GM19395 (cell line): ENCODE results near the gene CLCNKA.
"Not testable (repeated sequence)": the region's sequence is repeated elsewhere in the genome, so short reads cannot be mapped to it uniquely, and the experiment has no call there.

ENCODE experiments used
- ATAC-seq: cut with Tn5 transposase; IDR thresholded peaks from one replicate; pipeline ENCODE4 v1.9.1; 2021; ENCODE audit warnings: mild to moderate bottlenecking, moderate library complexity; ENCODE audit not compliant: unreplicated experiment

Gene CLCNKA

DNA sequence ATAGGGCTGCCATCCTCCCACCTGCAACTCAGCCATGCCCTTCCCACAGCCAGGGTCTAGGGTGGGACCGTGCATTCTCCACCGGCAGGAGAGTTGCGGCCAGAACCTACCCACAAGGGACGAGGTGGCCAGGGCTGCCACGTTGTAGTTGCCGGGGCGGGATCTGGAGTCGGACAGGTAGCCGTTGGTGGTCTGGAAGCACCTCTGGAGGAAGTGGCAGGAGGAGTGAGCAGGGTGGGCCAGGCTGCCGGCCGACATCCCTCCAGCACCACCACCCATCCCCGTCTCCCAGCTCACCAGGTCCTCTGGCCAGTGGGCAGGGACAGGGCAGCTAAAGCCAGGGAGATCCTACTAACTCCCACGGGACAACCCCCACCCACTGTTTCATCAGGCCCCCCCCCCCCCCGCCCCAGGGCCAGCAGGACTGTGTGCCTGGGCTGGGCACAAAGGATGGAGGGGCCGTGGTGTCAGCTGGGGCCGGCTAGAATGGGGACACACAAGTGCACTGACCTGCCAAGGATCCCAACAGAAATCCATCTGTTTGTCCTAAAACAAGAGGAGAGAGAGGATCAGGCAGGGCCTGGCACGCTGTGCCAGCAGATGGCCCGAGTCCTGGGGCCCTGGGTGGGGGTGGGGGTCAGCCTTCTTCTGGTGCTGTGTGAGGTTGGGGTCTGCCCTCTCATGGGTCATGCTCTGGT is 40.3 kb downstream of the CLCNKA start:
- not testable (repeated sequence) for ATAC-seq

GRCh38 chr1:16062687-16063075 is 40.8 kb downstream of the CLCNKA start:
- ATAC-seq = not testable (repeated sequence)

- ATAC-seq = no peak
These were observed 41.5 kb downstream of the CLCNKA start for GRCh38 chr1:16063226-16063829.

GRCh38 chr1:16063921-16064320 is 42.1 kb downstream of the CLCNKA start:
- no peak for ATAC-seq

- no peak for ATAC-seq
These were observed 42.9 kb downstream of the CLCNKA start for GRCh38 chr1:16064536-16065268.

GRCh38 chr1:16065269-16065576 is 43.4 kb downstream of the CLCNKA start:
- no peak for ATAC-seq

DNA sequence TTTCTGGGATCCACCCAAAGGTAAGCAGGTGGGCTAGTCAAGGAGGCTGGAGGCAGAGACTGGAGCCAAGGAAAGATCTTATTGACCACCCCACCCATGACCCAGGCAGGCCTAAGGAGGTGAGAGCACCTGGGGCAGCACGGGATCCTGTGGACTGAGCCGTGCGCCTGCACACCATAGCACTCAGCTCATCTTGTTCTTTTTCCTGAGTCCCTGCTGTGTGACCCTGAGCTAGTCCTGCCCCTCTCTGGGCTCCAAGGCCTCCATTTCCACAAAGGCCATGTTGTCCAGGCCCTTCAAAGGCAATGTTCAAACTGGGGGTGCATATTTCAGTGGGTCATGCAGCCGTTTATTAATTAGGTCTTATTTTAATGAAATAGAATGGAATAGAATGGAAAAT is 44.4 kb downstream of the CLCNKA start:
- no peak for ATAC-seq

GRCh38 chr1:16067127-16067768 is 45.4 kb downstream of the CLCNKA start:
- ATAC-seq = no peak

DNA sequence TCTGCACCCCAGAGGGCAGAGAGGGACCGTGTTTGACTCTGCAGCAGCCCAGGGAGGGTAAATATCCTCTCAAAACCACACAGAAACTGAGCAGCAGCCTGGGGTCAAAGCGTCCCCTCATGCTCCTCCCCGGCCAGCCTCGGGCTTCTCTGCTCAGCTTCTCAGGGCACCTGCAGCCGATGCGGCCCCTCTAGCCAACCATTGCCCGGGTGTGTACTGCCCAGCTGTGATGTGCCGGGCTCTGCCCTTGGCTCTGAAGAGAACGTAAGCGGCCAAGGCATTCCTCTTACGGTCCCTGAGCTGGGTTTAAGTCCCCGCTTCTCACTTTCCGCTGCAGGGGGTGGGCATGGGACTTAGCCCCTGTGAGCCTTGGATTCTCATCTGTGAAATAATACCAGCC is 46.1 kb downstream of the CLCNKA start:
- no peak for ATAC-seq

- ATAC-seq = no peak
These were observed 46.8 kb downstream of the CLCNKA start for GRCh38 chr1:16068356-16069270.

DNA sequence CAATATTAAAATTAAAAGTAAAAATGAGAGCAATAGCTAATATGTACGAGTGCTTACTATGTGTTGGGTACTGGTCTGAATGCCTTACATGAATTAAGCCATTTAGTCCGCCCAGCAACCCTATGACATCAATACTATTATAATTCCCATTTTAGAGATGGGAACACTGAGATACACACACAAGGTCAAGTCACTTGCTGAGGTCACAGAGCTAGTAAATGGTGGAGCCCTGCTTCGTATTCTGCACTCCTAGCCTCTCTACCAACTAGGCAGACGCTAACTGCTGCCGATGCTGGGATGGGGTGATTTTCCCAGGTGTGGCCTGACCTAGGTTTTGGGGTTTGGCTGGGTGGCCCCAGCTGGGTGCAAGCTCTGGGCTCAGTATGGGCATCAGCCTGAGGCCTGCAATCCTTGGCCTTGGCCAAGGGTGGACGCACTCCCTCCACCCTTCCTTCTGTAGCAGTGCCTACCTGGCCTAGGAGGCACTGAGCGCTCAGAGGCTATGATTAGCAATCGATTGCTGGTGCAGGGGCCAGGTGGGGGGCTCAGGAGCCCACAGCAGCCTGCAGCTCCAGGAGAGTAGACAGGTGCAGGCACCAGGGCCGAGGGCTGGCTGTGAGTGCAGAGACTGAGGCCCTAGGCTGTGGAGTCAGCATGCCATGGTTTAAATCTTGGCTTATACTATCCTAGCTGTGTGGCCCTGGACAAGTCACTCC is 49.0 kb downstream of the CLCNKA start:
- ATAC-seq = no peak

- ATAC-seq = no peak
These were observed 49.8 kb downstream of the CLCNKA start for GRCh38 chr1:16071614-16072013.

DNA sequence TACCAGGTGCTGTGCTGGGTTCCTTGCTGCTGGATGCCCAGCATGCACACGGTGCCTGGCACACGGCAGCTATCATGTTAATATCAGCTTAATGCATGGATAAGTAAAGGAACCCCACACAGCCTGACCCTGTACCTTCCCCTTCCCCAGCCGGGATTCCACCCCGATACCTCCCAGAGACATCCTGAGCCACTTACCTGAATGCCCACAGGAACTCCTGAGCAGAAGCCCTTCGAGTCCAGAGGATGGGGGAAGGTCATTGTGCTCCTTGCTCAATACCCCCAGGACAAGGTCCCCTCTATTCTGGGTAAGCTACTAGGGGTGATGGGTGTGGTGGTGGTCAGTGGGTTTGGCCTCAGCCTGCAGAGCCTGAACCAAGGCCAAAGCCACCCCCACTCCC is 50.3 kb downstream of the CLCNKA start:
- ATAC-seq = no peak

DNA sequence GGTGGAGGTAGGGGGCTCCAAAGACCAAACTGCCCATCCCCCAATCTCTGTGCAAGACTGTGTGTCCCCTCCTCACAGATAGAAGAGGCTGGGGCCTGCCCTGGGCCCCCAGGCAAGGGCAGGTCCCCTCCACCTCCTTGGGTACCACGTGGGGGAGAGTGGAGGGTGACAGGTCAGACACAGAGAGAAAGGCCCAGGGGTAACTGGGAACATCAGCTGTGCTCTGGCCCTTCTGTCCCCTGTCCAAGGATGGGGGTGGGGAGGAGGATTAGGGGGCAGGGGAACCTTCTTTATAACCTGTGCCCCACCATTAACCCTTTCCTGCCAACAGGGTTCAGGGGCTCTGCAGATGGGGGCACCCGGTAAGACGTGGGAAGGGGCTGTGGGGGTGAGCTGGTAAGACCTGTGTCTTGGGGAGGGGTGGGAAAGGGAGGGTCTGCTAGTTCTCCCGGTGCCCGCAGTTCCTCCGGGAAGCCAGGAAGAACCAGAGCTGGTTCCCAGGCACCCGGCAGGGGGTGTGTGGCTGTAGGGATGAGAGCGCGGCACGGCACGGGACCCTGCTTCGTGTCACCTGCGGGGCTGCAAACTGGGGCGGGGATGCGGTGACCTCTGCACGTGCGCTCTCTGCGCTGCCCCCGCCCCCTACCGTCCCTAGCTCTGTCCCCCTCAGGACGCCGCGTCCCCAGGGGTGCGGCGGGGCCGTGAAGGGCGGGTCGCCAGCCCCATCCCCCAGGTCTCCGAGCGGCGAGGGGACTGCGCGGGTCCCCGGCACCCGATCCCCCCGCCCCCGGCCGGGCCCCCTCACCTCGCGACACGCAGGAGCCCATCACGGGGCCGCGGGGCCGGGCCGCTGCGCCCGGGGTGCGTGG is 51.0 kb downstream of the CLCNKA start:
- ATAC-seq = no peak

- ATAC-seq = no peak
These were observed 51.8 kb downstream of the CLCNKA start, which contains the start of gene FAM131C for GRCh38 chr1:16073490-16074119. Gene FAM131C, minus strand, starts transcription at chr1:16073651. Its CDS starts 209 bp downstream, at chr1:16073442.

GRCh38 chr1:16074217-16074616 is 52.4 kb downstream of the CLCNKA start:
- no peak for ATAC-seq

DNA sequence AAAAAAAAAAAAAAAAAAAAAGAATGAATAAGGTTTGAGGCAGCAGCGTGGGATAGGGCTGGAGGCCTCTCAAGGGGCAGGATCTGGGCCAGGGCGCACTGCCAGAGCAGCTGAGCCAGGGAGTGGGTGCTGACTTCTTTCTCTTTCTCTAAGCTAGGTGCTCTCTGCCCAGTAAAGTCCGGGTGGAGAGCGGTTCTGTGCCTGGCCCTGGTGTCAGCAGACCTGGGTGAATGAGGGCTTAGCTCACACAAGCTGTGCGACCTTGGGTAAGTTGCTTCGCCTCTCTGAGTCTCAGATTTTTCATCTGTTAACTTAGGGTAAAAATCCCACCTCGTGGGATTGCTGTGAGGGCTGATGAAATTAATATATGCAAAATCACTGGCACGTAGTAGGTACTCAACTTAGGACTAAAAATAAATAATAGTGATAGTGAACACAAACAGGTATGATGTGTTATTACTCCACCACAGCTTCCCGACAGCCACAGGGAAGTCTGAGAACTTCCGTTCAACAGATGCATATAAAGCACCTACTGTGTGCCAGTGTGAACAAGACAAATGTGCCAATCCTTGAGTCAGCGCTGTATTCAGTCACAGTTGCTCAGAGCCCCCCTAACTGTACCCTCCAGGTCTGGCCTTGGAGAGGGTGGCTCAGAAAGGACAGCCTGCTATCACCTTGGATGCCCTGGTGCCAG is 53.6 kb downstream of the CLCNKA start:
- ATAC-seq = no peak
